BE2C (cell line): ENCODE data around the gene COL26A1.

ENCODE experiments used
- DNase-seq: peaks from one replicate; pipeline ENCODE4 v3.0.0-alpha.2; 2020
- H3K27me3 ChIP-seq: fragments of 250-450 bp; sonication (Bioruptor Pico); 2 replicates; pipeline ENCODE4 v1.5.1; 2020; ENCODE audit warnings: mild to moderate bottlenecking
- H3K36me3 ChIP-seq: fragments of 250-450 bp; sonication (Bioruptor Pico); 2 replicates; pipeline ENCODE4 v1.5.1; 2020; ENCODE audit warnings: mild to moderate bottlenecking
- H3K4me1 ChIP-seq: fragments of 250-450 bp; sonication (Bioruptor Pico); 2 replicates; pipeline ENCODE4 v1.5.1; 2020
- H3K4me3 ChIP-seq: 2 replicates; pipeline ENCODE4 v1.5.1; 2011; ENCODE audit warnings: low read depth, low read length
- H3K9me3 ChIP-seq: fragments of 250-450 bp; sonication (Bioruptor Pico); 2 replicates; pipeline ENCODE4 v1.5.1; 2020
- CTCF ChIP-seq: IDR thresholded peaks from 2 replicates; pipeline ENCODE4 v1.5.1; 2012; ENCODE audit warnings: mild to moderate bottlenecking, low read depth, low read length

The COL26A1 gene

GRCh38 chr7:101352920-101353308, 9.8 kb upstream of the COL26A1 start:
- no peaks in the 10 kb centered on the region for H3K27me3 ChIP-seq
- TF ChIP-seq CTCF: no peak
- no peaks in the 10 kb centered on the region; the same call in 1 of the 2 replicates for H3K9me3 ChIP-seq
- no peak overlapping the region for H3K4me3 ChIP-seq
- H3K4me1 ChIP-seq: no peaks in the 10 kb centered on the region
- H3K36me3 ChIP-seq: no peaks in the 10 kb centered on the region
- DNase-seq: no peak

GRCh38 chr7:101357433-101357832, 5.2 kb upstream of the COL26A1 start:
- Histone ChIP-seq H3K4me1 (no peaks in the 10 kb centered on the region), H3K36me3 (no peaks in the 10 kb centered on the region), H3K9me3 (no peaks in the 10 kb centered on the region; the same call in 1 of the 2 replicates), H3K27me3 (peaks cover 7% of the 10 kb centered on the region), H3K4me3 (no peak overlapping the region)
- no peak for TF ChIP-seq CTCF
- DNase-seq: no peak

GRCh38 chr7:101363196-101363733, 590 bp downstream of the COL26A1 start:
- no peak for DNase-seq
- Histone ChIP-seq H3K36me3 (no peaks in the 10 kb centered on the region), H3K9me3 (no peaks in the 10 kb centered on the region), H3K27me3 (peaks cover 18% of the 10 kb centered on the region), H3K4me3 (peak overlapping the region; percentile 48), H3K4me1 (no peaks in the 10 kb centered on the region)
- no peak for TF ChIP-seq CTCF

- peak overlapping the region; percentile 48 for H3K4me3 ChIP-seq
- peaks cover 18% of the 10 kb centered on the region for H3K27me3 ChIP-seq
- H3K36me3 ChIP-seq: no peaks in the 10 kb centered on the region
Observed at GRCh38 chr7:101363734-101364374, 1.2 kb downstream of the COL26A1 start.

GRCh38 chr7:101365956-101366355, 3.3 kb downstream of the COL26A1 start:
- no peaks in the 10 kb centered on the region for H3K4me1 ChIP-seq
- no peak for TF ChIP-seq CTCF

More at GRCh38 chr7:101363734-101364374, 1.2 kb downstream of the COL26A1 start:
- Histone ChIP-seq H3K4me1 (no peaks in the 10 kb centered on the region), H3K9me3 (no peaks in the 10 kb centered on the region)
- DNase-seq: peak; percentile 75
- TF ChIP-seq CTCF: peak; percentile 82

GRCh38 chr7:101367676-101368075, 5.0 kb downstream of the COL26A1 start:
- Histone ChIP-seq H3K9me3 (no peaks in the 10 kb centered on the region), H3K27me3 (peaks cover 9% of the 10 kb centered on the region), H3K4me3 (no peak overlapping the region), H3K36me3 (no peaks in the 10 kb centered on the region), H3K4me1 (no peaks in the 10 kb centered on the region)
- no peak for DNase-seq
- TF ChIP-seq CTCF: no peak

More at GRCh38 chr7:101365956-101366355, 3.3 kb downstream of the COL26A1 start:
- Histone ChIP-seq H3K9me3 (no peaks in the 10 kb centered on the region), H3K4me3 (no peak overlapping the region), H3K36me3 (no peaks in the 10 kb centered on the region), H3K27me3 (peaks cover 18% of the 10 kb centered on the region)
- DNase-seq: no peak
